ENCODE data around the gene PPP1R12B. TPM values are rescaled to one million over a fixed set of nuclear protein-coding genes. Genes with fewer than 3 reads are reported as not detected.
"Not testable (repeated sequence)": the region's sequence is repeated elsewhere in the genome, so short reads cannot be mapped to it uniquely, and the experiment has no call there.

PPP1R12B gene
- polyA plus RNA-seq, 1 donor from 2014 or later = 12.3 TPM

DNA sequence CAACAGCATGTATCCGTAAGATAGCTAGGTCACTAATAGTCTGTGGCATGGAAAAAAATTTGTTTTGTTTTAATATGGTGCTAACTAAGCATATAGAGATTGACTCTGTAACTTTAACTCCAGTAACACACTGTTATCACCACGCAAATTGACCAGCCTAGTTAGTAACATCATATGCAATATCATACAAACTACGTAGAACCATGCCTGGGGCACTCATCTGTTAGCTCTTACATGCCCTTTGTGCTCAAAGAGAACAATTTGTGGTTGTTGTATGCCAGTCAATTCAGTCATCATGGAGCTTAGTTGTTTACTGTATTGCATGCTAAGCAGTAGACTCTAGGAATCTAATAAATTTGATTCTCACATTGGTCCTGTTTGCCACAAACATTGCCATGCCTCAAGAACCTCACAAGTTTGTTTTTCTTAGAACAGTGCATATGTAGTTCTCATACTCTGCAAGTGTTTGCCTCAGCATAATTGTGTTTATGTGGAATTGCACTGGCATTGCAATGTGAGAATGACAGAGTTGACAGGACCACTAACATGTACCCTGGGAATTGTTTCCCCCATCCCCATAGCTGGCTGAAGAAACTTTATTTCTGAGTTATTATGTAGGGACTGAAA, 179.7 kb downstream of the PPP1R12B start:
- peaks cover 5 to 16% (median 14%) of the 10 kb centered on the region in 3 donors for H3K4me1 Mint-ChIP-seq
- H3K27me3 Mint-ChIP-seq, H3K4me3 Mint-ChIP-seq, H3K27ac Mint-ChIP-seq, H3K9me3 Mint-ChIP-seq, H3K36me3 Mint-ChIP-seq: not testable (repeated sequence)

- H3K4me1 Mint-ChIP-seq = peaks cover 6 to 14% (median 13%) of the 10 kb centered on the region in 3 donors
Observed at GRCh38 chr1:202530686-202531085, 182.2 kb downstream of the PPP1R12B start.

DNA sequence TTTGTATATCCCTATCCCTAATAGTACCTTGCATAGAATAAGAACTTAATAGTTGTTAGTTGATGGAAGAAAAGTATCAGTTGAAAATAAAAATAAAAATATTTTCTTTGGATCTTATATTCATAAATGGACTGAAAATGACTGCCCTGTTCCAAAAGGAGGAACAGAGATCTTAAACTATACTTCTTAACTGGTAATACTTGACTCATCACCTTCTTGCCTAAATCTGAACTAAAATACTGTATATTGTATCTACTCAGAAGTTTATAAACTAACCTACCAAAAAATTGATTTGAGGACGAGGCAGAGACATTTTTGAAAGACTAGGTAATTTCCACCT, 182.9 kb downstream of the PPP1R12B start:
- Mint-ChIP-seq H3K9me3 (no peaks in the 10 kb centered on the region), H3K4me1 (peaks cover 6 to 14% (median 13%) of the 10 kb centered on the region in 3 donors), H3K36me3 (peaks cover 4% of the 10 kb centered on the region), H3K27me3 (no peaks in the 10 kb centered on the region), H3K27ac (no peak overlapping the region), H3K4me3 (no peak overlapping the region)

More at GRCh38 chr1:202530686-202531085, 182.2 kb downstream of the PPP1R12B start:
- not testable (repeated sequence) for H3K9me3 Mint-ChIP-seq, H3K27ac Mint-ChIP-seq, H3K4me3 Mint-ChIP-seq, H3K36me3 Mint-ChIP-seq, H3K27me3 Mint-ChIP-seq

GRCh38 chr1:202531812-202532616, 183.5 kb downstream of the PPP1R12B start:
- H3K27me3 Mint-ChIP-seq, H3K9me3 Mint-ChIP-seq, H3K36me3 Mint-ChIP-seq, H3K4me3 Mint-ChIP-seq, H3K27ac Mint-ChIP-seq: not testable (repeated sequence)
- peaks cover 6 to 14% (median 13%) of the 10 kb centered on the region in 3 donors for H3K4me1 Mint-ChIP-seq

GRCh38 chr1:202539166-202539574, 190.7 kb downstream of the PPP1R12B start:
- Mint-ChIP-seq H3K4me1 (peaks cover 10 to 23% (median 18%) of the 10 kb centered on the region in 3 donors), H3K4me3 (peak overlapping the region in 1 of 4 donors; percentile 49)
- not testable (repeated sequence) for H3K9me3 Mint-ChIP-seq, H3K36me3 Mint-ChIP-seq, H3K27ac Mint-ChIP-seq, H3K27me3 Mint-ChIP-seq

GRCh38 chr1:202539583-202539982, 191.1 kb downstream of the PPP1R12B start:
- H3K4me3 Mint-ChIP-seq, H3K27ac Mint-ChIP-seq, H3K27me3 Mint-ChIP-seq, H3K9me3 Mint-ChIP-seq, H3K36me3 Mint-ChIP-seq: not testable (repeated sequence)
- H3K4me1 Mint-ChIP-seq = peaks cover 10 to 23% (median 18%) of the 10 kb centered on the region in 3 donors

DNA sequence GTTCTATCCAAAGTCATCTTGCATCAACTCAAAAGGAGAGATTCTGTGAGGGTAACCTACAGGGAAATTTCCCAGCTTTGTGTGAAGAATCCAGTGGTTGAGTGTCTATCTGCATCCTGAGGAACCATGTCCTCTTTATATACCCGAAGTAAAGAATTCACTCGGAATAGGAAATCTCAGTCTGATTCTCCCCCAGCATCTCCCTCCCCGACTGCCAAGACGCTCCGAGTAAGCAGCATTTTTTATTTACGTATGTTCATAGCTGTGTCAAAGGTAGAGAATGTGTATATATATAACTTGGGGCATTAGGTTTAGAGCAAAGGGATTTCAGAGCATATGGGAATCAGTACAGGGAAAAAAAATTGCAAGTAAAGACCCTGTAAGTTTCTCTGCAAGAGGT, 191.5 kb downstream of the PPP1R12B start:
- H3K27ac Mint-ChIP-seq = no peak overlapping the region

DNA sequence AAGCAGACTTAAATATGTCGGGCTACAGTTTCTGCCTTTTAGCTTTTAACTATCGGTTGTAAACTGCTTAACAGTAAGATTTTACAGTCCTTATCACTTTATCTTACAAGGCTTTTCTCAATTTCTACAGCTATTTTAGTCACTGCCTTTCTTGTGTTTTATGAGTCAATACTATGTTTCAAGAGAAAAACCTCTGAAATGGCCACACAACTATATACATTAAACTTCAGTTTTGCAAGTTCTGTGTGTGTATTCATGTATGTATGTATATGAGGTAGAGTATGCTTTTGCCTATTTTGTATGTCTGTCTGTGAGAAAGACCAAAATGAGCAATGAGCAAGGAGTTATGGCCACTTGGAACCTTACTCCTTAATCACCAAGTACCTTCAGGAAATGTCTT, 191.9 kb downstream of the PPP1R12B start:
- Mint-ChIP-seq H3K4me3 (no peak overlapping the region), H3K4me1 (peaks cover 10 to 23% (median 18%) of the 10 kb centered on the region in 3 donors), H3K9me3 (no peaks in the 10 kb centered on the region), H3K27ac (no peak overlapping the region), H3K27me3 (no peaks in the 10 kb centered on the region), H3K36me3 (no peaks in the 10 kb centered on the region)

More for the DNA sequence above, 191.5 kb downstream of the PPP1R12B start:
- peaks cover 10 to 23% (median 18%) of the 10 kb centered on the region in 3 donors for H3K4me1 Mint-ChIP-seq
- H3K4me3 Mint-ChIP-seq = no peak overlapping the region
- H3K36me3 Mint-ChIP-seq = no peaks in the 10 kb centered on the region
- H3K9me3 Mint-ChIP-seq = no peaks in the 10 kb centered on the region
- no peaks in the 10 kb centered on the region for H3K27me3 Mint-ChIP-seq

- H3K4me3 Mint-ChIP-seq, H3K27me3 Mint-ChIP-seq, H3K36me3 Mint-ChIP-seq, H3K27ac Mint-ChIP-seq, H3K9me3 Mint-ChIP-seq: not testable (repeated sequence)
- H3K4me1 Mint-ChIP-seq = peaks cover 13 to 26% (median 21%) of the 10 kb centered on the region in 3 donors
Observed at GRCh38 chr1:202540858-202541257, 192.4 kb downstream of the PPP1R12B start.

GRCh38 chr1:202542415-202542814, 193.9 kb downstream of the PPP1R12B start:
- H3K27ac Mint-ChIP-seq, H3K27me3 Mint-ChIP-seq, H3K36me3 Mint-ChIP-seq, H3K4me3 Mint-ChIP-seq, H3K9me3 Mint-ChIP-seq: not testable (repeated sequence)
- H3K4me1 Mint-ChIP-seq = peaks cover 24 to 36% (median 34%) of the 10 kb centered on the region in 3 donors

GRCh38 chr1:202543537-202543936, 195.0 kb downstream of the PPP1R12B start:
- H3K27ac Mint-ChIP-seq, H3K4me3 Mint-ChIP-seq, H3K27me3 Mint-ChIP-seq, H3K36me3 Mint-ChIP-seq, H3K9me3 Mint-ChIP-seq: not testable (repeated sequence)
- H3K4me1 Mint-ChIP-seq = peaks cover 21 to 32% (median 32%) of the 10 kb centered on the region in 3 donors

- not testable (repeated sequence) for H3K27ac Mint-ChIP-seq, H3K9me3 Mint-ChIP-seq, H3K27me3 Mint-ChIP-seq, H3K4me3 Mint-ChIP-seq, H3K36me3 Mint-ChIP-seq
- peaks cover 14 to 22% (median 19%) of the 10 kb centered on the region in 3 donors for H3K4me1 Mint-ChIP-seq
Observed at GRCh38 chr1:202544766-202545449, 196.4 kb downstream of the PPP1R12B start.

- not testable (repeated sequence) for H3K27me3 Mint-ChIP-seq, H3K27ac Mint-ChIP-seq, H3K36me3 Mint-ChIP-seq, H3K9me3 Mint-ChIP-seq
- Mint-ChIP-seq H3K4me1 (peaks cover 14 to 17% (median 14%) of the 10 kb centered on the region in 3 donors), H3K4me3 (peak overlapping the region in 1 of 4 donors; percentile 42)
Observed at GRCh38 chr1:202545647-202546303, 197.3 kb downstream of the PPP1R12B start.

DNA sequence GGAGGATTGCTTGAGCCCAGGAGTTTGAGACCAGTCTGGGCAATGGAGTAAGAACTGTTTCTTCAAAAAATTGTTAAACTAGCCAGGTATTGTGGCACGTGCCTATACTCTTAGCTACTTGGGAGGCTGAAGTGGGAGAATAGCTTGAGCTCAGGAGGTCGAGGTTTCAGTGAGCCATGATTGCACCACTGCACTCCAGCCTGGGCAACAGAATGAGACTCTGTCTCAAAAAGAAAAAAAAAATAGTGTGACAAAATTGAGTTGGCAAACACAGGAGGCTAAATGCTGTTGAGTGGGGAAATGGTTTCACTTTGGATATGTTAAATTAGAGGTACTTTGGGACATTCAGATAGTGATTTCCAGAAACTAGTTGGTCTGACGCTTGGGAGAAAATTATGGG, 197.9 kb downstream of the PPP1R12B start:
- not testable (repeated sequence) for H3K9me3 Mint-ChIP-seq, H3K27me3 Mint-ChIP-seq, H3K27ac Mint-ChIP-seq, H3K36me3 Mint-ChIP-seq, H3K4me3 Mint-ChIP-seq
- peaks cover 14 to 17% (median 14%) of the 10 kb centered on the region in 3 donors for H3K4me1 Mint-ChIP-seq

GRCh38 chr1:202546796-202547195, 198.3 kb downstream of the PPP1R12B start:
- H3K9me3 Mint-ChIP-seq, H3K27ac Mint-ChIP-seq, H3K36me3 Mint-ChIP-seq, H3K27me3 Mint-ChIP-seq, H3K4me3 Mint-ChIP-seq: not testable (repeated sequence)
- H3K4me1 Mint-ChIP-seq = peaks cover 14 to 15% (median 14%) of the 10 kb centered on the region in 3 donors
